ENCODE measurements around the gene ATP12A.
"Not testable (repeated sequence)": the region's sequence is repeated elsewhere in the genome, so short reads cannot be mapped to it uniquely, and the experiment has no call there.

The ATP12A gene

DNA sequence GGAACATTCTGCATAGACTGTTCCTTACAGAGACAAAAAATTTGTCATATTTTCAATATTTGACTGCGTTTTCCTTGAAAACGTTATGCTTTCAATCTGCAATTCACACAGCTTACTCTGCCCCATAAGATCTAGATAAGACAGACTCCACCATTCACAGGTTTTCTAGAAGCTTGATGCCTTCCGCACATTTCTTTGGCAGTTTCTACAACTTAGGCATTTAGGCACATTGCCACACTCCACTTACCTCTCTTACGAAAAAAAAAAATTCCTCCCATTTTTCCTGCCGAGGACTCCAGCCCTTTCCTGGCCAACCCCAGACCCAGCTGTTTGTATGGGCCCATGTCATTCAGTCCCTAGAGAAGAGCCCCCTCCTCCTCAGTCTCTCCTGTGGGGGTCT lies 11.2 kb downstream of the ATP12A start:
- no peak for DNase-seq

DNA sequence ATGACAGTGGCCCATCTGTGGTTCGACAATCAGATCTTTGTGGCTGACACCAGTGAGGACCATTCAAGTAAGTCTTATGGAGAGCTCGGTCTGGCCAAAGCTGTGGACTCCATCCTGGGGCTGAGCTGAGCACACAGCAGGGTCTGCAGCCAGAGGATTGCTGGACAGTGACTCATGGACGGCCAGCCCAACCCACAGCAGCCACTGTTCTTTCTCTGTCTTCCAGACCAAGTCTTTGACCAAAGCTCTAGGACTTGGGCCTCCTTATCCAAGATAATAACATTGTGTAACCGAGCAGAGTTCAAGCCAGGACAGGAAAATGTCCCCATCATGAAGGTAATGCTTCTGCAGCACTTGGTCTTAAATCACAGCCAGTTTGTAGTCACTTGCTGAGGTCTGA lies 12.4 kb downstream of the ATP12A start:
- no peak for DNase-seq

DNA sequence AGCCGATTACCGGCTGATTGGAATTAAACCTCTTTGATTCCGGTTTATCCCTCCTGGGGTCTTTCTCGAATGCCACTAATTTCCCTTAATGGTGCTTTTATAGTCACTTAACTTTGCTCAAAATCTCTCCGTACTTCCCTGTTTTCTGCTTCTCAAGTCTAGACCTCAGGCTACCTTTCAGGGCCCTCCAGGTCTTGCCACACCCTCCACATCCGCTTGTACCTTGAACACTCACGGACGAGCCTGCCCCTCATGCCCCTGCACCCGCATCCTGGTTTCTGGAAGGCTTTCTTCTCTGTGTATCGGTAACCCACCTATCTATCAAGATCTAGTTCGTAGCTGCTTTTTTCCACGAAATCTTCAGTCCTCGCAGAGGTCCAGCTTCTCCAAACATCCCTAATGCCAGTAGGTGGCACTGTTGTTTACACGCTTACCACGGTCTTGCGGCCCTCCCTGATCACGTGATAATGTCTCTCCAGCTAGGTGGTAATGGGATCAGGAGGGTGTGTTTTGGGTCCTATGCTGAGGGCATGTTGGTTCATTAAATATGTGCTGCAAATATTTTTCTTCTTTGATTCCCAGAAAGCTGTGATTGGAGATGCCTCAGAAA lies 13.8 kb downstream of the ATP12A start:
- DNase-seq, result peak; percentile 40

DNA sequence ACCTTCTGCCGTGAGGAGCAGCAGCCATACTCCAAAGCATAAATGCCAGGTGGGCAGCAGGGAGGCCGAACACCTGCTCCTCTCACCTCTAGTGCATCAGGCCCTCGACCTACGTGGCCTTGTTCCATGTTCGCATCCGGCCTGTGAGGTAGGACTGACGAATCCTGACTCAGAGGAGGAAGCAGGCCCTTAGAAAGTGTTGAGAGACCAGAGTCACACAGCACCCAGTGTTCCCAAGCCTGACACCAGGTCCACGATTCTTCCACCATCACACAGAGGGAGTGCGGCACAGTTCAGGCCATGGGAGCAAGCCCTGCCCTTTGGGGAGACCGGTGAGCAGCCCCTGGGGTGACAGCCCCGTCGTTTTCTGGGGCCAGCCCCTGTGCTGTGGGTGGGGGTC lies 14.7 kb downstream of the ATP12A start:
- DNase-seq, result no peak

DNA sequence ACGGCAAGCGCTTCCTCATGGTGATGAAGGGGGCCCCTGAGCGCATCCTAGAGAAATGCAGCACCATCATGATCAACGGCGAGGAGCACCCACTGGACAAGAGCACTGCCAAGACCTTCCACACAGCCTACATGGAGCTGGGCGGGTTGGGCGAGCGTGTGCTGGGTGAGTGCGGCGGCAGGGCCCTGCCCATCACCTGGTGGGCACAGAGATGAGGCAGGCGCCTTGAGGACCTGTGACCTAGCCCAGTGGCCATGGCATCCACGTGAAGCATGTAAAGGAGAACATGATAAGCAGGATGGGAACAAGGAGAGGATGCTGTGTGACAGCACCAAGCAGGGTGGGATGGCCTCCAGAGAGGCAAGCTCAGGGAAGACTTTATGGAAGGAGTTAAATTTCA lies 18.5 kb downstream of the ATP12A start:
- no peak for DNase-seq

DNA sequence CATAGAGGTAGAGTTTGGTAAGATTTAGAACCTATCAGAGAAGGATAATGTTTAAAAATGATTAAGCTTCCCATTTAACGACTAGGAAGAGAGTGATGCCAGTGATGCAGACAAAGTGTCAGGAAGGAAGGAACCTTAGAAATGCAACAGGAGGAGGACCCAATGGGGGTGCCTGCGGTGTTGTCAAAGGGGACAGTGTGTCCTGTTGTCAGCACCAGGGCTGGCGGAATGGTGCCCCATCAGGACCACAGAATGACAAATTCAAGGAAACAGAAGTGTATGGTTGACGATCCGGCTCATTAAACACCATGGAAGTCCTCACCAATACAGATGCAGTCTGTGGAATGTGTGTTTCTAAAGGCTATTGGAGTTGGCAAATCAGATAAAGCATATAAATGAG lies 19.3 kb downstream of the ATP12A start:
- DNase-seq, result no peak

DNA sequence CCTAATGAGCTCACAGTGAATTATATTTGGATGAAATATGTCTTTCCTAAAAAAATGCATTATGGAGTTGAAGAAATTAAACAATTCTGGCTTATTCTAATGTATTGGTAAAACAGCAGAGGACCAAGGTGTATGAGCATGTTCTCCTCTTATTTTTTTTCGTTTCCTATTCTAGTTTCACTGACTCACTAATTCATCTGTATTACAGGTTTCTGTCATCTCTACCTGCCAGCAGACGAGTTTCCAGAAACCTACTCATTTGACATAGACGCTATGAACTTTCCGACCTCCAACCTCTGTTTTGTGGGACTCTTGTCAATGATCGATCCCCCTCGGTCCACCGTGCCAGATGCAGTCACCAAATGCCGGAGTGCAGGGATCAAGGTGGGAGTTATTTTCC lies 20.3 kb downstream of the ATP12A start:
- no peak for DNase-seq

DNA sequence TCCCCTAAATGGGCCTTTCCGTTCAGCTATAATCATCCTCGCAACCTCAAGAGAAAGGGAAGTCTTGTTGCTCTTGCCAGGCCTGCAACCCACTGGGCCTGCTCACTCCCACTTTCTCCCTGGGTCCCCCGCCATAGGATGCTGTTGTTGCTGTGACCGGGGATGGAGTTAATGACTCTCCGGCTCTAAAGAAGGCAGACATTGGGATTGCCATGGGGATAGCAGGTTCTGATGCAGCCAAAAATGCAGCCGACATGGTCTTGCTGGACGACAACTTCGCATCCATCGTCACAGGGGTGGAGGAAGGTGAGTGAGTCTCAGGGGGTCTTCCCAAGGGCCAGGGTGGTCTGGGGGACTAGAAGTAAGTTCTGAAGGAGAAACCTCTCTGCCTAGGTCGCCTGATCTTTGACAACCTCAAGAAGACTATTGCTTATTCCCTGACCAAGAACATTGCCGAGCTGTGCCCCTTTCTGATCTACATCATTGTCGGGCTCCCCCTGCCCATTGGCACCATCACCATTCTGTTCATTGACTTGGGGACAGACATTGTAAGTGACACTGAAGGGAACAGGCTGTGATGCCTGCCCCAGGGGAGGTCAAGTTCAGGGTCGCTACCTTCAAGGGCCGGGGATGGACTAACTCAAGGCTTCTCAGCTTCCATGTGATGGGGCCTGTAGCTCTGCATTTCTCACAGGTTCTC lies 26.8 kb downstream of the ATP12A start:
- no peak for DNase-seq

DNA sequence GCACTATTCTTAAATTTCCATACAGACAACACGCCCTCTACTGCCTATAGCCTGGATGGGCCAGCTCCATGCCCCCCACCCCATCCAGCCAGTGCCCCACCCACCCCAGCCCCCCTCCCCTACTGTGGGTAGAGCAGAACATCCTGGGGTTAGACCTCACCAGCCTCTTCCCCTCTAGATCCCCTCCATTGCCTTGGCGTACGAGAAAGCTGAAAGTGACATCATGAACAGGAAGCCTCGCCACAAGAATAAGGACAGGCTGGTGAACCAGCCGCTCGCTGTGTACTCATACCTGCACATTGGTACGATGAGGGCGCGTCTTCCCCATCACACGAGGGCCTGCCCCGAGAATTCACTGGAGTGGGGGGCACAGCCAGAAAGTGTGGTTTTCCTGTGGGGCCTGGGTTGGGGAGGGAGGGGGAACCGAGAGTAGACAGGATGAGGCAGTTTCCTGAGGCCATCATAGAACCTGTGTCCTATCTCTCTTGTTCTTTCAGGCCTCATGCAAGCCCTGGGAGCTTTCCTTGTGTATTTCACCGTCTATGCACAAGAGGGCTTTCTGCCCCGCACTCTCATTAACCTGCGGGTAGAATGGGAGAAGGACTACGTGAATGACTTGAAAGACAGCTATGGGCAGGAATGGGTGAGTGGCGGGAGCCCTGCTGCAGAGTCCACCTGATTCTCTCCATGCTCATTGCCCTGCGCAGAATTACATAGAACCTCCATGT lies 29.1 kb downstream of the ATP12A start:
- DNase-seq, result peak; percentile 42

DNA sequence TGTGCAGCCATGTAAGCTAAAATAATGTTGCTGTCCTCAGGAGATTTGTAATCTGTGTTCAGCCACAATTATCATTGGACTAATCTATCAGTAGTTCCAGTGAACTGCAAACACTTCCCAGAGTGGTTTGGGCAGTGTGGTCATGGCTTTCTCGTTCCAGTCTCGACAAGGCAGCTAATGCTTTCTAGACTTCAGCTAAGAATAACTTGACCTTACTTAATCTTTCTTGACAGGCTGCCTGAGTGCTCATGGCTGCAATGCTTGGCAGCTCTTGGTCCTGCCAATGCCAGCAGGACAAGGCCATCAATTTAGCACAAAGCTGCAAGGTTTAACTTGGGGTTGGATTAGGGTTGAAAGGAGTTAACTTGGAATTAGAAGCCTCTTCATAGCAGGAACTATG lies 32.8 kb downstream of the ATP12A start:
- no peak for DNase-seq

DNA sequence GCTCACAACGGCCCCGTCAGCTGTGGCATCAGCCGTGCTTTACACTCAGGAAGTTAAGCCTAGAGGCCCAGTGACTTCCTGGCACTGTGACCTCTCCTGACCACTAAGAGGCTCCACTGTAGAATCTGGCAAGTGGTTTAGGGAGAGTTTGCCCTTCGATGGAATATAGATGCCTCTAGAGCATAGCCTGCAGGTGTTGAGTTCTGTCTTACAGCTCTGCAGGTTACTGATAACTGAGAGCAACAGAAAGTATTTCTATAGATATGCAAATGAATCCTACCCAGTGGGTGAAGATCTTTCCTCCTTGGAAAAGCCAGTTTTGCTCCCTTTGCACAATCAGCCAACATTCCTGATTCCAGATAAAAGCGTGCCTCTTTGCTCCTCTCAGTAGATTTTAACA lies 35.8 kb downstream of the ATP12A start:
- DNase-seq, result no peak

DNA sequence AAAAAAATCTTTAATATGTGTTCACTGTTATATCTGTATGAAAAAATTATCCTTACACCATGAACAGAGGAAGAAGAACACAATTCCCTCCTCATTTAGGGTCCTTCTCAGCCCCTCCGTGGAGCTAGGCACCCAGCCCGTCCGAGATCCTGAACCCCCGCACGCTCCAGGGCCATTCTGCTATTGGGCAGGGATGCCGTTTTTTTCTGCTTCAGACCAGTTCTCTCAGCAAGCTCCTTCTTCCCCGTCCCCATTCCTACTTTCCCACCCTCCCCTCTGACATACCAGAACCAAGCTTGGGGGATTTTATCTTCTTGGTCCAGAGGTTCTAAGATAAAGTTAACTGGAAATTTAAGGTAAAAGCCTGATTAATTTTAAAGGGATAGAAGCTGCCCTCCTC lies 36.2 kb downstream of the ATP12A start:
- no peak for DNase-seq

DNA sequence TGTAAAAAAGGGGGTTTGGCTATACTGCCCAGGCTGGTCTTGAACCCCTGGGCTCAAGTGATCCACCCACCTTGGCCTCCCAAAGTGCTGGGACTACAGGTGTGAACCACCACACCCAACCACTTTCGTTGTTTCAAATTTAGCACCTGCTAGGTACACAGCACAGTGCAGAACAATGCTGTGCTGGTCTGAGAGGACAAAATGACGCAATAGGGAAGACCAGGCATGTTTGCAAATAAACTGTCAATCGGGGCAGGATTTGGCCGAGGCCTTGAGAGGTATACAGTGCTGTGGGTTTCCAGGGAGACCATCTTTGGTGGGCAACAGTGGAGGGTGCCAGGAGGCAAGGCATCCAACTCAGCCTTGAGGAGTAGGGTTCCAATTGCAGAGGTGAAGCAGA lies 37.0 kb downstream of the ATP12A start:
- DNase-seq, result no peak

DNA sequence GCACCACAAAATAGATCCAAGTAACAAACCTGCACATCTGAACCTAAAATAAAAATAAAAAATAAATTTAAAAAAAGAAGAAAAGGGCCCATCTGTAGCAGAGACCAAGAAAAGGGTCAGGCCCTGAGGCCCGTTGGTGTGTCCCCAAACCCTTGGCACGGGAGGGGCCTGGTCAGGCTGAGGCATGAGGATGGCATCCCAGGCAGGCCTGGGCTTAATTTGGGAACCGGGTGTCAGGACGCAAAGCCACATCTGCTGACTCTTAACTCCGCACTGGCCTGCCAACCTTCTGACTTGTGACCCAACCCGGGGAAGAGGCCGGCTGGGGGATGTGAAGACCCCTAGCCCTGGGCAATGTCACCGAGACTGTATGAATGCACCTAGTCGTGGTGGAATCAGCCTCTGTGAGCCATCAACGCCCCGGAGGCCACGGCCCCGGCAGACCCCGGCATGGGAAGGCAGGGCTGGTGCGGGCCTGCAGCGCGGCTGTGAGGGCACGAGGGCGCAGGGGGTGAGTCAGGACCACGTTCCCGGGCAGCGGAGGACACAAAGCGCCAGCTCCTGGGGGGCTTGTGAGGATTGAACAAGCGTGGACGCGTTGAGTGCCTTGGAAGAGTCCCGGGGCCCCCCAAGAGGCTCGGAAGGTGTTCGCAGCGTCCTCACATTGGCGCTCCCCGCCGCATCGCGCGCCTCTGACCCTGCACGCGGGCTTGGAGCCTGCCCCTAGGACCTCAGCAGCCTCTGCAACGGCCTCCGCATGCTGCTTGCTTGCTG lies 38.2 kb downstream of the ATP12A start:
- DNase-seq, result no peak

DNA sequence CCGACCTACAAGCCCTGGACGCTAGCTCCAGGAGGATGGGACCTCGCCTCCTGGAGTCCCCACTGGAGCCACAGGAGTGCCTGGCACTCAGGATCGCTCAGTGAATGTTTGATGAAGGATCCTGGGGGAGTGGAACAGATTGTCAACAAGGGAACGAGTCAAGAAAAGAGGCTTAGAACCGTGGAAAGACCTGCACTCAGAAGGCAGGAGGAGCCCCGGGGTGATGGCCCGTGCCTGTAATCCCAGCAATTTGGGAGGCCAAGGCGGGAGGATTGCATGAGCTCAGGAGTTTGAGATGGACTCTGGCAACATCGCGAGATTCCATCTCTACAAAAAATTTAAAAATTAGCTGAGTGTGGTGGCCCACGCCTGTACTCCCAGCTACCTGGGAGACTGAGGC lies 38.9 kb downstream of the ATP12A start:
- DNase-seq, result no peak

DNA sequence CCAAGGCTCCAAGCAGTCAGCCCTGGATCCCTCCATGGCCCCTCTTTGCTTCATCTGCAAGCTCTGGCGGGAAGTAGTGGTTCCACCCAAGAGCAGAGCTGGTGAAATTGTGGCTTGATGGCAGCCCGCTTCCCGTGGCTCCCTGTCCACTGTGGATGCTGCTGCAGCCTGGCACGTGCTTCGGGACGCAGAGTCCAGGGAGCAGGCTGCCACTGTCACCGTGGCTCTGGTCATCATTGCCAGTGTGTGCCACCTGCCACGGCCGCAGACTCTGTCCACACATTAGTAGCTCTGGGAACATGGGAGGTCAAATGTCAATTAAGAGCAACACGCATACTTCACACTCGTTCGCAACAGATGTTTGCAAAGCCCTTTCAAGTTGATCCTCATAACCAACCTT lies 43.0 kb downstream of the ATP12A start:
- no peak for DNase-seq

DNA sequence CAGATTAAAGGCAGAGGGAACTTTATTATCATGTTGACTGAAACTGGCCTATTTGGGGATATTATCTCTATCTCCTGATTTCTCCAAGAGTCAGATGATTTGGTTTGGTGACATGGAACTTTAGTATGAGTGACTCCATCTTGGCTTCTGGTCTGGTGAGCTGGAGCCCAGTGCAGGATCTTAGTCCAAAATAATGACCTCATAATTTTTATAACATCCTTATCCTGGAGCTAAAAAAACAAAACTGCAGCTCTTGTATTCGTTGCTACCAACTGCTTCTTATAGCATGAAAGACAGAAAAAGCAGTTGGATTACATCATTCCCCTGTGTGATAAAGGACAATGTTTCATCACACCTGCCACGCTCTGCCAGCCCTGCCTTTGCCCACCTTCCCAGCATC lies 44.5 kb downstream of the ATP12A start:
- DNase-seq, result no peak

DNA sequence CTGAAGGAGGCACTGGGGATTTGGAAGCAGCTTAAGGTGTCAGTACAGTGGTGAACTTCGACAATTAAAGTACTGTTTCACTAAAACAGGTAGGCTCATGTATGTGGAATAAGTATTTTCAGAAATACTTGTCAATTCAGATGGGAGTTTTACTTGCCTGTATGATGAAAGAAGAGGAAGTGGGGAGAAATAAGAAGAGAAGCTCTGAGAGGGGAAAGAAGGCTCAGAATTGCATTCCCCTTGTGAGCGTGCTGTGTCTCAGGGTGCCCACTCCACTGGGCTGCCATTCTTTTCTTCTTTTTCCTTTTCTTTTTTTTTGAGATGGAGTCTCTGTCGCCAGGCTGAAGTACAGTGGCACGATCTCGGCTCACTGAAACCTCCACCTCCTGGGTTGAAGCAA lies 45.2 kb downstream of the ATP12A start:
- DNase-seq, result no peak

DNA sequence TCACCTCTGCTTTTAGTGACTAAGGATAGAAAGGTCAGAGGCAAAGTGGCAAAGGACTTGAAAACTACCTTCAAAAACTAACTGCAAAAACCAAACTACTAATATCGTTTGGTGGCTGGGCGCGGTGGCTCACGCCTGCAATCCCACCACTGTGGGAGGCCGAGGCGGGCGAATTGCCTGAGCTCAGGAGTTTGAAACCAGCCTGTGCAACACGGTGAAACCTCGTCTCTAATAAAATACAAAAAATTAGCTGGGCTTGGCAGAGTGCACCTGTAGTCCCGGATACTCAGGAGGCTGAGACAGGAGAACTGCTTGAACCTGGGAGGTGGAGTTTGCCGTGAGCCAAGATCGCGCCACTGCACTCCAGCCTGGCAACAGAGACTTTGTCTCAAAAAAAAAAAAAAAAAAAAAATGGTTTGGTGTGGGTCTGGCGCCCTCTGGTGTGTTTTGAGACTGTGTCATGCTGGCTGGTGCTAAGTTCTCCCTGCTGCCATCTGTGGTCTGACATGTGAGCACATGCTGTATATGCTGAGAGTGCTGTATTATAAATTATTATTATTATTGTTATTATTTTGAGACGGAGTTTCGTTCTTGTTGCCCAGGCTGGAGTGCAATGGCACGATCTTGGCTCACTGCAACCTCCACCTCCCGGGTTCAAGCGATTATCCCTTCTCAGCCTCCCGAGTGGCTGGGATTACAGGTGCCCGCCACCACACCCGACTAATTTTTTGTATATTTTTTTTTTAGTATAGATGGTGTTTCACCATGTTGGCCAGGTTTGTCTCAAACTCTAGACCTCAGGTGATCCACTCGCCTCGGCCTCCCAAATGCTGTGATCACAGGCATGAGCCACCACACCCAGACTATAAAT lies 47.8 kb downstream of the ATP12A start:
- DNase-seq, result no peak

DNA sequence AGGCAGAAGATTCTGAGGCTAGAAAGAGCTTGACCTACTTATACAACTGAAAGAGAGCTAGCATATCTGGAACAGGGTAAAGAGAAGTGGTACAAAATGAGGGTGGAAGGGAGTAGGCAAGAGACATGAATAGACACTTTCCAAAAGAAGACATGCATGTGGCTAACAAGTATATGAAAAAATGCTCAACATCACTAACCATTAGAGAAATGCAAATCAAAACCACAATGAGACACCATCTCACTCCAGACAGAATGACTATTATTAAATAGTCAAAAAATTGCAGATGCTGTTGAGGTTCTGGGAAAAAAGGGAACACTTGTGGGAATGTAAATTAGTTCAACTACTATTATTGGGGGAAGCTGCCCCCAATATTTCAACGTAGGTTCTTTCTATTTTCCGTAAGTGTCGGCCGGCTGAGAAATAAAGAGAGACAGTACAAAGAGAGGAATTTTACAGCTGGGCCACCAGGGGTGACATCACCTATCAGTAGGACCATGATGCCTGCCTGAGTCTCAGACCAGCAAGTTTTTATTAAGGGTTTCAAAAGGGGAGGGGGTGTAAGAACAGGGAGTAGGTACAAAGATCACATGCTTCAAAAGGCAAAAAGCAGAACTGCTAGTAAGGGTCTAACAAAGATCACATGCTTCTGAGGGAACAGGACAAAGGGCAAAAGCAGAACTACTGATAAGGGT lies 50.8 kb downstream of the ATP12A start:
- not testable (repeated sequence) for DNase-seq

DNA sequence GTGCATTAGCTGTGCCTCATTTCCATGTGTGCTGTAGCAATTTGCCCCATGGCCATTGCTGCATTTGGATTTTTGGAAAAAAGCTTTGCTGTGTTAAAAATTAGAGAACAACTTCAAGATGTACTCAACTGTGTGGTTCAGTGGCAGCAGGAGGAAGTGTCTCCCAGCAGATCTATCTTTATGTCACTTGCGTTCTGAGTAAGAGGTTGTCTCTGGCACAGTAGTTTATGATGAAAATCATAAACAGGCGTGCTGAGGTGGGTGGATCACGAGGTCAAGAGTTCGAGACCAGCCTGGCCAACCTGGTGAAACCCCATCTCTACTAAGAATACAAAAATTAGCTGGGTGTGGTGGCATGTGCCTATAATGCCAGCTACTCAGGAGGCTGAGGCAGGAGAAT lies 54.7 kb downstream of the ATP12A start:
- no peak for DNase-seq

DNA sequence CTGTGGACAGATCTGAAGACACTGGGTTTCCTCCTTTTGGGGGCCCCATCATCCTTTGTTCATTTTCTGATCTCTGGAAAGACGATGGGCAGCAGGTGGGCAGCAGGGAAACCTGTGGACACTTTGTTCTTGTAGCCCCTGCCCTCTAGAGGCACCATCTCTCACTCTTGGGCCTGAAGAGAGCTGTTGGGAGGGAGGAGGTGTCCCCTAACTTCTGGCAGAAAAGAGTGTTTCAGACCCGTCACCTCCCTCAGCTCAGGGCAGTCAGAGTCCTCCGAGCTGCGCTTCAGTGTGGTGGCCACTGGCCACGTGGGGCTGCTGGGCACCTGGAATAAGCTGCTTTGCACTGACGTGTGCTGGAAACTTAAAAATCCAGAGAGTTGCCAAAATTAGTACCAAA lies 56.8 kb downstream of the ATP12A start:
- no peak for DNase-seq

All from activated CD4-positive, CD25-positive, alpha-beta regulatory T cell treated with anti-CD3 and anti-CD28 coated beads, Interleukin-2, amount 50 U/mL, for 72 hours (primary cell).